Measurements from ENCODE around the gene CYP2J2. TPM values are rescaled to one million over a fixed set of nuclear protein-coding genes. Genes with fewer than 3 reads are reported as not detected.

CYP2J2 gene
- total RNA-seq, 3 donors from 2014 or later (not counting 1 experiment from before 2014, with no cell fraction given) = 0.20 to 0.21 TPM; not detected in 1

DNA sequence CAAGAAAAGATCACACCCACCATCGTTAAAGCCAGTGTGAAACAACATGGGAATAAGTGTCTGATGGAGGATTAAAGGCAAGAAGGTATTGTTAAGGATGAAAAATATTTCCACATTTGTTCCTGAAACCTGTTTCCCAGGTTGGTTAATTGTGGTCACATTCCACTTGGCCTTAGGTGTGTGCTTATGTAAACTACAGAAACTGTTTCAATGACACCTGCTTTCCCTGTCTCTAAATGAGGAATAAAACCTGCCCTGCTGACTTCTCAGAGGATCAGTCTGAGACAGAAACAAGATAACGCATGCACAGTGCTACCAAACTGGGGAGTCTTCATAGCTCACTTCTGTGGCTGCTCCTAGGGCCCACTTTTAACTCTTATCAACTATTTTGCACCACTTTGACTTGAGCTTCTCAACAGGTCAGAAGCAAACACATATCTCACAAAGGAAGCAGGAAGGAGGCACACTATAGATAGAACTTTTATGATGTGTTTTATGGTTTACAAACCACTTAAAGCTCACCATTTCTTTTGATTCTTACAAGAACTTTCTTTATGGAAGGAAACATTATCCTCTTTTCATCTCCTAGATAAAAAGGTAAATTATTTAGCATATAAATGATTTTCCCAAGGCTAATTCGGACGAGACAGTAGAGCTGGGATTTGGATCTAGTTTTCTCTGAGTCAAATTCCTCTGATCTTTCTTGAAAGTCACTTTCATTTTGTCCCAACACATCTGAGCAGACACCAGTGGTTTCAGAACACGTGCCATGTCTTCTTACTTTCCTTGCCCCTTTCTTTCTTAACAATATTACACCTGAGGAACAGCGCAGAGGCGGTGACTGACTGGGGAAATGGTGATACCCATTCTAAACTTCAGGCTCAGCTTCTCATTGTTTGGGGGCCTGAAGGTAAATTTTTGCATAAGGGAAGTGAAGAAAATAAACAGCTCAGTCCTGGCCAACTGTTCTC lies 33.4 kb downstream of the CYP2J2 start:
- Histone ChIP-seq H3K4me1 (ENCODE audit: control insufficient read depth, insufficient read depth, low read length) (no peaks in the 10 kb centered on the region), H3K36me3 (ENCODE audit: control insufficient read depth, insufficient read depth, low read length) (no peaks in the 10 kb centered on the region), H3K9me3 (ENCODE audit: control insufficient read depth, insufficient read depth, low read length) (peaks cover 2% of the 10 kb centered on the region), H3K27me3 (ENCODE audit: control insufficient read depth, insufficient read depth, low read length) (no peaks in the 10 kb centered on the region), H3K4me3 (ENCODE audit: low read length) (no peak overlapping the region), H3K27ac (ENCODE audit: low read length) (no peak overlapping the region)
- Mint-ChIP-seq H3K27ac (no peak overlapping the region), H3K4me1 (no peaks in the 10 kb centered on the region), H3K27me3 (ENCODE audit: low read depth in 2 of 2) (peaks cover 0 to 10% of the 10 kb centered on the region in 2 donors), H3K4me3 (no peak overlapping the region), H3K9me3 (no peaks in the 10 kb centered on the region), H3K36me3 (no peaks in the 10 kb centered on the region)
- no peak for TF ChIP-seq CTCF (IDR thresholded peaks at IDR 0.05)
- whole genome bisulfite sequencing (ENCODE audit: insufficient coverage) = 66% methylated on average over 5 of the region's 7 CpGs
- intact Hi-C loops (cut with micrococcal nuclease) = no loop called here
- peak in 1 of 2 donors; percentile 13 for DNase-seq
- ATAC-seq = no peak

GRCh38 chr1:59885160-59885832 lies 41.3 kb downstream of the CYP2J2 start:
- DNase-seq (no peak), ATAC-seq (no peak)
- Histone ChIP-seq H3K27me3 (ENCODE audit: control insufficient read depth, insufficient read depth, low read length) (no peaks in the 10 kb centered on the region), H3K36me3 (ENCODE audit: control insufficient read depth, insufficient read depth, low read length) (no peaks in the 10 kb centered on the region), H3K9me3 (ENCODE audit: control insufficient read depth, insufficient read depth, low read length) (peaks cover 3% of the 10 kb centered on the region), H3K4me1 (ENCODE audit: control insufficient read depth, insufficient read depth, low read length) (no peaks in the 10 kb centered on the region), H3K27ac (ENCODE audit: low read length) (no peak overlapping the region), H3K4me3 (ENCODE audit: low read length) (no peak overlapping the region)
- no peaks in the 10 kb centered on the region for H3K4me1 Mint-ChIP-seq
- H3K4me3 Mint-ChIP-seq = no peak overlapping the region
- no peak overlapping the region for H3K27ac Mint-ChIP-seq
- 73% methylated on average over 2 of the region's 3 CpGs for WGBS (ENCODE audit: insufficient coverage)
- no peaks in the 10 kb centered on the region for H3K9me3 Mint-ChIP-seq
- no peaks in the 10 kb centered on the region for H3K36me3 Mint-ChIP-seq
- intact Hi-C loops (cut with micrococcal nuclease) = no loop called here
- peaks cover 16 to 18% of the 10 kb centered on the region in 2 donors for H3K27me3 Mint-ChIP-seq (ENCODE audit: low read depth in 2 of 2)
- no peak for TF ChIP-seq CTCF (IDR thresholded peaks at IDR 0.05)

GRCh38 chr1:59880735-59881134 lies 45.8 kb downstream of the CYP2J2 start:
- peaks cover 8% of the 10 kb centered on the region for H3K36me3 Mint-ChIP-seq
- DNase-seq (no peak), ATAC-seq (no peak)
- no peak overlapping the region for H3K4me3 ChIP-seq (ENCODE audit: low read length)
- no peaks in the 10 kb centered on the region for H3K4me1 ChIP-seq (ENCODE audit: control insufficient read depth, insufficient read depth, low read length)
- WGBS (ENCODE audit: insufficient coverage) = 96% methylated on average over 1 of the region's 2 CpGs
- H3K27ac Mint-ChIP-seq = no peak overlapping the region
- H3K4me1 Mint-ChIP-seq = no peaks in the 10 kb centered on the region
- TF ChIP-seq CTCF (IDR thresholded peaks at IDR 0.05) = no peak
- H3K36me3 ChIP-seq (ENCODE audit: control insufficient read depth, insufficient read depth, low read length) = no peaks in the 10 kb centered on the region
- H3K9me3 Mint-ChIP-seq = peaks cover 3 to 4% of the 10 kb centered on the region in 2 donors
- no peak overlapping the region for H3K27ac ChIP-seq (ENCODE audit: low read length)
- H3K4me3 Mint-ChIP-seq = no peak overlapping the region
- H3K9me3 ChIP-seq (ENCODE audit: control insufficient read depth, insufficient read depth, low read length) = peaks cover 6% of the 10 kb centered on the region
- no peaks in the 10 kb centered on the region for H3K27me3 ChIP-seq (ENCODE audit: control insufficient read depth, insufficient read depth, low read length)
- intact Hi-C loops (cut with micrococcal nuclease) = no loop called here
- peaks cover 11 to 16% of the 10 kb centered on the region in 2 donors for H3K27me3 Mint-ChIP-seq (ENCODE audit: low read depth in 2 of 2)
